ENCODE data around the gene CCNB2. TPM values are rescaled to one million over a fixed set of nuclear protein-coding genes. Genes with fewer than 3 reads are reported as not detected.
A peak's percentile ranks its signal among the peaks of the same experiment; 100 is the strongest.
"Not testable (repeated sequence)": the region's sequence is repeated elsewhere in the genome, so short reads cannot be mapped to it uniquely, and the experiment has no call there.

Gene CCNB2
- total RNA-seq (2014; rRNA removed; shearing (Covaris generic)) = 164 and 165 TPM in 2 replicates

- peak; percentile 95 for DNase-seq (ENCODE audit: low read depth)
Measured at GRCh38 chr15:59104912-59105732, at the start of gene CCNB2. Gene CCNB2, plus strand, starts transcription at chr15:59105146. Its CDS starts 123 bp downstream, at chr15:59105269.

- no peak for DNase-seq (ENCODE audit: low read depth)
Measured at GRCh38 chr15:59059076-59059597, 45.8 kb upstream of the CCNB2 start.

- no peak for DNase-seq (ENCODE audit: low read depth)
Measured at GRCh38 chr15:59060348-59060747, 44.6 kb upstream of the CCNB2 start.

- no peak for DNase-seq (ENCODE audit: low read depth)
Measured at GRCh38 chr15:59063042-59063441, 41.9 kb upstream of the CCNB2 start.

- no peak for DNase-seq (ENCODE audit: low read depth)
Measured at GRCh38 chr15:59069430-59069829, 35.5 kb upstream of the CCNB2 start.

- DNase-seq (ENCODE audit: low read depth) = no peak
Measured at GRCh38 chr15:59074607-59075006, 30.3 kb upstream of the CCNB2 start.

GRCh38 chr15:59087731-59088130 is 17.2 kb upstream of the CCNB2 start:
- no peak for DNase-seq (ENCODE audit: low read depth)

GRCh38 chr15:59094077-59094476 is 10.9 kb upstream of the CCNB2 start:
- DNase-seq (ENCODE audit: low read depth) = no peak

- no peak for DNase-seq (ENCODE audit: low read depth)
Measured at GRCh38 chr15:59096429-59096828, 8.5 kb upstream of the CCNB2 start.

- DNase-seq (ENCODE audit: low read depth) = no peak
Measured at GRCh38 chr15:59099162-59099685, 5.7 kb upstream of the CCNB2 start.

- DNase-seq (ENCODE audit: low read depth) = no peak
Measured at GRCh38 chr15:59104602-59104911, 389 bp upstream of the CCNB2 start.

- DNase-seq (ENCODE audit: low read depth) = peak; percentile 15
Measured at GRCh38 chr15:59105854-59106253, 908 bp downstream of the CCNB2 start.

GRCh38 chr15:59111251-59111650 is 6.3 kb downstream of the CCNB2 start:
- DNase-seq (ENCODE audit: low read depth) = no peak

GRCh38 chr15:59115047-59115446 is 10.1 kb downstream of the CCNB2 start:
- DNase-seq (ENCODE audit: low read depth) = no peak

GRCh38 chr15:59116141-59116540 is 11.2 kb downstream of the CCNB2 start:
- DNase-seq (ENCODE audit: low read depth) = no peak

- no peak for DNase-seq (ENCODE audit: low read depth)
Measured at GRCh38 chr15:59116771-59117170, 11.8 kb downstream of the CCNB2 start.

GRCh38 chr15:59119625-59120024 is 14.7 kb downstream of the CCNB2 start:
- DNase-seq (ENCODE audit: low read depth) = no peak

GRCh38 chr15:59120937-59121336 is 16.0 kb downstream of the CCNB2 start:
- DNase-seq (ENCODE audit: low read depth) = no peak

- no peak for DNase-seq (ENCODE audit: low read depth)
Measured at GRCh38 chr15:59124261-59124660, 19.3 kb downstream of the CCNB2 start.

- not testable (repeated sequence) for DNase-seq (ENCODE audit: low read depth)
Measured at GRCh38 chr15:59125683-59126082, 20.7 kb downstream of the CCNB2 start.

GRCh38 chr15:59127255-59127654 is 22.3 kb downstream of the CCNB2 start:
- DNase-seq (ENCODE audit: low read depth) = not testable (repeated sequence)

GRCh38 chr15:59131456-59131855 is 26.5 kb downstream of the CCNB2 start:
- no peak for DNase-seq (ENCODE audit: low read depth)

GRCh38 chr15:59131969-59132562 is 27.1 kb downstream of the CCNB2 start:
- DNase-seq (ENCODE audit: low read depth) = no peak
